ENCODE results near the gene ARHGAP33. TPM values are rescaled to one million over a fixed set of nuclear protein-coding genes. Genes with fewer than 3 reads are reported as not detected.
A peak's percentile ranks its signal among the peaks of the same experiment; 100 is the strongest.

The ARHGAP33 gene
- total and polyA plus RNA-seq, 2 of the 8 experiments (the other 6 are each of a cell fraction or from before 2014, with no cell fraction given) = 6.5 to 25.2 TPM

DNA sequence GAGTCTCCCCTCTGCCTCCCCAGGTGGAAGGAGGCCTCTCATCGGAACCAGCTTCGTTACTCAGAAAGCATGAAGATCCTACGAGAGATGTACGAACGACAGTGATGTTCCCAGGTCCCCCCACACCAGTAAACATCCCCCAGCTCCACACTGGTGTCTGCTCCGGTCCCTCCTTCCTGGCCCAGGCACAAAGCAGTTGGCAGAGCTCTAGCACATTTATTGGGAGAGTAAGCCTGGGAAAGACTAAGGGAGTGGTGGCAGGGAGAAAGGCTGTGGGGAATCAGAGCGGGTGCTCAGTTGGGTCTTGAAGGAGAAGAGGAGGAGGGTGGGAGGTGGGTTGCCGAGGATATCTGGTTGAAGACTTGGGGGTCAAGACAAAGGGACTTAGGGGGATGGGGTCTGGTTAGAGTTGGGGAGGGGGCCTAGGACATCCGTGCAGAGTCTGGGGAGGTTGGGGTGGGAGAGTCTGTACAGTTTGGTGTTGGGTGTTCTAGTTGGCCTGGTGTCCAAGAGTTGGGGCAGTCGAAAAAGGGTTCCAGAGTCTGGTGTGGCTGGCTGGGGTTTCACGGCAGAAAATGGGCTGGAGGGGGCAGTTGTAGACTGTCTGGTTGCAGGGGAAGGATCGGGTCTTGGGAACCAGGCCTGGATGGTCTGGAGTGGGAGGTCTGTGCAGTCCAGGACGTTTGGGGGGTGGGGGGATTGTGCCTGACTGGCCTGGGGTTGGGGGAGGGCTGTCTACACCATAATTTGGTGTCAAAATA, 20.8 kb upstream of the ARHGAP33 start:
- Histone ChIP-seq H3K4me1 (replicated peaks in 1 of 4; ENCODE audit: control insufficient read depth in 3 of 4, insufficient read depth in 4 of 4, low read length in 3 of 4) (peaks cover 0 to 18% (median 11%) of the 10 kb centered on the region in 4 experiments; a peak in 5 of 7 replicates), H4K20me1 (replicated peaks in 1 of 2; ENCODE audit: control insufficient read depth in 1 of 2, insufficient read depth in 2 of 2, low read length in 2 of 2) (peaks cover 0 to 4% of the 10 kb centered on the region in 2 experiments), H3K27ac (ENCODE audit: low read depth, low read length) (no peak overlapping the region), H3K27me3 (replicated peaks in 1 of 4; ENCODE audit: control insufficient read depth in 3 of 4, extremely low read depth in 1 of 4, insufficient read depth in 3 of 4, low read length in 3 of 4) (peaks cover 0 to 17% (median 11%) of the 10 kb centered on the region in 4 experiments; a peak in 5 of 7 replicates), H3K23me2 (ENCODE audit: low read depth, low read length) (peaks cover 16% of the 10 kb centered on the region; the same call in 1 of the 2 replicates), H3K9me3 (ENCODE audit: insufficient read depth in 2 of 2, low read depth in 1 of 2, low read length in 1 of 2) (no peaks in the 10 kb centered on the region), H3K79me2 (ENCODE audit: control insufficient read depth in 1 of 2, insufficient read depth in 2 of 2, low read length in 2 of 2) (peaks cover 0 to 6% of the 10 kb centered on the region in 2 experiments; a peak in 2 of 4 replicates), H2AFZ (ENCODE audit: low read length) (no peak overlapping the region), H3K14ac (ENCODE audit: insufficient read length) (no peak overlapping the region), H3K9ac (replicated peaks in 1 of 4; ENCODE audit: extremely low read depth in 1 of 4, low read depth in 3 of 4, low read length in 3 of 4) (no peak overlapping the region), H3K79me1 (ENCODE audit: low read depth, low read length) (peaks cover 4% of the 10 kb centered on the region), H4K5ac (ENCODE audit: insufficient read length, low read depth, low read length) (no peak overlapping the region), H2BK20ac (ENCODE audit: low read length) (no peak overlapping the region), H2AK5ac (ENCODE audit: low read depth, low read length) (no peak overlapping the region), H3K4ac (replicated peaks; ENCODE audit: insufficient read length, low read depth, low read length) (no peak overlapping the region), H3K36me3 (ENCODE audit: control insufficient read depth in 2 of 4, insufficient read depth in 4 of 4, low read length in 3 of 4) (no peaks in the 10 kb centered on the region), H2BK15ac (ENCODE audit: low read length) (no peak overlapping the region), H3K23ac (ENCODE audit: insufficient read length) (no peak overlapping the region), H2BK5ac (ENCODE audit: low read depth, low read length) (no peak overlapping the region), H4K91ac (replicated peaks; ENCODE audit: insufficient read length, low read length) (no peak overlapping the region), H2BK12ac (ENCODE audit: low read depth, low read length) (no peak overlapping the region), H3K4me3 (ENCODE audit: extremely low read depth in 1 of 4, insufficient read depth in 2 of 4, low read depth in 3 of 4, low read length in 4 of 4) (no peak overlapping the region), H3K4me2 (ENCODE audit: insufficient read depth in 1 of 2, low read depth in 2 of 2, low read length in 2 of 2) (peak overlapping the region in 1 of 2 experiments; percentile 98; a peak in 1 of 4 replicates), H4K8ac (ENCODE audit: extremely low read depth, insufficient read depth, low read length) (no peak overlapping the region), H3K56ac (replicated peaks; ENCODE audit: insufficient read length, low read depth, low read length) (no peak overlapping the region), H3K18ac (ENCODE audit: extremely low read depth, low read length) (no peak overlapping the region; the same call in 1 of the 2 replicates), H2BK120ac (replicated peaks; ENCODE audit: low read depth, low read length) (no peak overlapping the region)
- DNase-seq (ENCODE audit: low read depth in 1 of 2, low spot score in 2 of 2) (no peak), FAIRE-seq (no peak)
- TF ChIP-seq CBX5 (IDR thresholded peaks at IDR 0.05; ENCODE audit: low read depth, low read length) (no peak), TEAD4 (IDR thresholded peaks at IDR 0.05; ENCODE audit: low read depth, low read length) (no peak), TAF1 (IDR thresholded peaks at IDR 0.05; ENCODE audit: low read depth, low read length) (no peak), TCF12 (IDR thresholded peaks at IDR 0.05; ENCODE audit: low read depth, low read length) (no peak), JUND (IDR thresholded peaks at IDR 0.05; ENCODE audit: low read length) (no peak), KDM1A (IDR thresholded peaks at IDR 0.05; ENCODE audit: borderline replicate concordance, low read length) (no peak), ASH2L (IDR thresholded peaks at IDR 0.05; ENCODE audit: low read length) (no peak)
- TF ChIP-seq, protein P1, sequence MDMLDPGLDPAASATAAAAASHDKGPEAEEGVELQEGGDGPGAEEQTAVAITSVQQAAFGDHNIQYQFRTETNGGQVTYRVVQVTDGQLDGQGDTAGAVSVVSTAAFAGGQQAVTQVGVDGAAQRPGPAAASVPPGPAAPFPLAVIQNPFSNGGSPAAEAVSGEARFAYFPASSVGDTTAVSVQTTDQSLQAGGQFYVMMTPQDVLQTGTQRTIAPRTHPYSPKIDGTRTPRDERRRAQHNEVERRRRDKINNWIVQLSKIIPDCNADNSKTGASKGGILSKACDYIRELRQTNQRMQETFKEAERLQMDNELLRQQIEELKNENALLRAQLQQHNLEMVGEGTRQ (IDR thresholded peaks at IDR 0.05; ENCODE audit: low read length) = no peak
- 88% methylated on average over 11 of the region's 13 CpGs; no CpG with 5 or more reads in 1 of the 2 experiments for WGBS, 2 experiments (ENCODE audit: extremely low coverage in 1 of 2, insufficient coverage in 1 of 2, insufficient read length in 1 of 2, insufficient replicate concordance in 2 of 2, low coverage in 1 of 2, low lambda C conversion rate in 2 of 2, missing lambda C conversion rate in 1 of 2)
- ChIA-PET POLR2A (ENCODE audit: partially characterized antibody) (interaction anchor here (1.4 kb wide), 1 partner anchor 14 kb away, joined by 3 read pairs; no protein-coding TSS in a partner anchor), CTCF (ENCODE audit: partially characterized antibody) (interaction anchor here (0.6 to 1.3 kb wide), 2 partner anchors 14 to 245 kb away, joined by 3 to 4 read pairs; no protein-coding TSS in a partner anchor)
